B cell (primary cell): ENCODE measurements around the gene TUBGCP4. TPM values are rescaled to one million over a fixed set of nuclear protein-coding genes. Genes with fewer than 3 reads are reported as not detected.
A peak's percentile ranks its signal among the peaks of the same experiment; 100 is the strongest.

Experiments used
- ATAC-seq: fragments of 200-7000 bp; cut with Tn5 transposase; one replicate; pipeline ENCODE4 v1.10.0; 2021; ENCODE audit warnings: low read depth, mild to moderate bottlenecking, moderate number of reproducible peaks, moderate library complexity
- CTCF ChIA-PET: fragments of 350-600 bp; sonication (Branson Sonifier 250); formaldehyde crosslinking; loops from one replicate; lab custom pipeline; 2021; ENCODE audit warnings: antibody characterized with exemption, inconsistent platforms; lab: Charles Lee
- POLR2A ChIA-PET: fragments of 350-600 bp; sonication (Branson Sonifier 250); formaldehyde crosslinking; loops from one replicate; lab custom pipeline; 2021; ENCODE audit warnings: antibody characterized with exemption; lab: Charles Lee
- DNase-seq: peaks from one replicate; pipeline ENCODE4 v3.0.0; 2013
- H2AFZ ChIP-seq: 2 replicates; pipeline ENCODE4 v1.6.1; 2012; ENCODE audit warnings: mild to moderate bottlenecking, low read depth, low read length; ENCODE audit not compliant: insufficient read depth, poor library complexity, severe bottlenecking
- H3K27ac ChIP-seq, 2 donors: 1 replicate in 1 of 2; 2 replicates in 1 of 2; pipeline ENCODE4 v1.5.1; 2012 to 2013; ENCODE audit warnings: low read length in 2 of 2, mild to moderate bottlenecking in 2 of 2, moderate library complexity in 1 of 2
- H3K27me3 ChIP-seq, 4 experiments: fragments of 200-600 bp in 1 of 4; sonication (generic) in 1 of 4; replicated peaks in 1 of 4; 1 replicate in 2 of 4; 2 replicates in 2 of 4; pipeline versions ENCODE4 v1.6.1 to v1.7.0; 2013 to 2016; ENCODE audit warnings: low read length in 3 of 4, mild to moderate bottlenecking in 2 of 4, mixed read lengths in 1 of 4, moderate library complexity in 1 of 4; ENCODE audit not compliant: insufficient read depth in 4 of 4, control insufficient read depth in 3 of 4; ENCODE audit errors: control extremely low read depth in 1 of 4
- H3K36me3 ChIP-seq, 2 experiments: replicated peaks in 1 of 2; 1 replicate in 1 of 2; 2 replicates in 1 of 2; pipeline versions ENCODE4 v1.6.1 to v1.7.1; 2013; ENCODE audit warnings: low read length in 1 of 2; ENCODE audit not compliant: insufficient read depth in 2 of 2, control insufficient read depth in 1 of 2; ENCODE audit errors: control extremely low read depth in 1 of 2, extremely low read depth in 1 of 2
- H3K4me1 ChIP-seq, 2 donors: fragments of 200-600 bp in 1 of 2; sonication (generic) in 1 of 2; 1 replicate in 1 of 2; 2 replicates in 1 of 2; pipeline versions ENCODE4 v1.5.1 to v1.6.1; 2013 to 2017; ENCODE audit warnings: low read length in 2 of 2; ENCODE audit not compliant: control insufficient read depth in 2 of 2, insufficient read depth in 2 of 2
- H3K4me2 ChIP-seq: replicated peaks from 2 replicates; pipeline ENCODE3; 2012; ENCODE audit warnings: mild to moderate bottlenecking, low read depth, low read length; ENCODE audit not compliant: poor library complexity, severe bottlenecking
- H3K4me3 ChIP-seq, 5 experiments: fragments of 200-600 bp in 1 of 5; sonication (generic) in 1 of 5; 1 replicate in 3 of 5; 2 replicates in 2 of 5; pipeline versions ENCODE4 v1.5.1 to v1.7.0; 2011 to 2016; ENCODE audit warnings: low read length in 4 of 5, mild to moderate bottlenecking in 4 of 5, low read depth in 2 of 5, control low read depth in 1 of 5, moderate library complexity in 1 of 5; ENCODE audit not compliant: insufficient read depth in 1 of 5; ENCODE audit errors: control extremely low read depth in 1 of 5, extremely low read depth in 1 of 5
- H3K79me2 ChIP-seq: fragments of 200-600 bp; sonication (generic); one replicate; pipeline ENCODE4 v1.6.0; 2016; ENCODE audit warnings: low read length; ENCODE audit not compliant: control insufficient read depth, insufficient read depth
- H3K9ac ChIP-seq: fragments of 200-600 bp; sonication (generic); 2 replicates; pipeline ENCODE4 v1.6.1; 2017; ENCODE audit warnings: mild to moderate bottlenecking, low read length, moderate library complexity
- H3K9me3 ChIP-seq, 3 donors: one replicate each; pipeline versions ENCODE4 v1.6.1 to v1.7.1; 2013; ENCODE audit warnings: low read length in 2 of 3; ENCODE audit not compliant: control insufficient read depth in 2 of 3, insufficient read depth in 1 of 3; ENCODE audit errors: control extremely low read depth in 1 of 3
- H4K20me1 ChIP-seq: 2 replicates; pipeline ENCODE4 v1.6.0; 2012; ENCODE audit warnings: mild to moderate bottlenecking, low read length; ENCODE audit not compliant: insufficient read depth, control insufficient read depth, poor library complexity, severe bottlenecking
- H3K27ac Mint-ChIP-seq: one replicate; pipeline ENCODE4 v1.8.0; 2021; ENCODE audit warnings: mixed read lengths
- H3K27me3 Mint-ChIP-seq: one replicate; pipeline ENCODE4 v1.8.0; 2021; ENCODE audit warnings: mixed read lengths
- H3K4me1 Mint-ChIP-seq: one replicate; pipeline ENCODE4 v1.8.0; 2021; ENCODE audit warnings: mixed read lengths
- H3K4me3 Mint-ChIP-seq: one replicate; pipeline ENCODE4 v1.8.0; 2021; ENCODE audit warnings: mixed read lengths
- H3K9me3 Mint-ChIP-seq: one replicate; pipeline ENCODE4 v1.8.0; 2022; ENCODE audit warnings: mixed read lengths; ENCODE audit not compliant: insufficient read depth
- EZH2 ChIP-seq: IDR thresholded peaks from 2 replicates; pipeline ENCODE4 v1.6.1; 2012; ENCODE audit warnings: borderline replicate concordance, low read depth, mild to moderate bottlenecking, moderate library complexity, low read length; ENCODE audit not compliant: insufficient read depth, poor library complexity, severe bottlenecking
- WGBS: methylation state at CpG from one replicate; pipeline ENCODE4 v1.1.5; 2013; ENCODE audit warnings: missing lambda C conversion rate; ENCODE audit not compliant: insufficient coverage; 5-methylcytosine and 5-hydroxymethylcytosine counted together
- intact Hi-C: fragments of 100-400 bp; cut with micrococcal nuclease; formaldehyde crosslinking; loops from one replicate; pipeline ENCODE4 v1.10.0; 2022
- polyA plus RNA-seq: library from polyadenylated mRNA; depleted of rRNA; stranded (reverse); fragments of >200 nt; gene quantifications from 2 replicates; pipeline ENCODE4 v1.2.3, GENCODE V29; 2012
- total RNA-seq, 2 donors: library from RNA; stranded (reverse); fragments of 120-200 nt in 1 of 2; gene quantifications; 1 replicate in 1 of 2; 2 replicates in 1 of 2; pipeline versions ENCODE4 v1.2.3 to v1.2.4, GENCODE V29; 2013 to 2022
- TF ChIP-seq, protein P1 (sequence below): fragments of 200-600 bp; IDR thresholded peaks from one replicate; pipeline ENCODE4 v1.8.0; 2022; ENCODE audit warnings: antibody characterized with exemption, mild to moderate bottlenecking

The TUBGCP4 gene
- total and polyA plus RNA-seq, 2 donors (not counting 1 experiment from before 2014, with no cell fraction given), result 10.0 to 31.6 TPM

DNA sequence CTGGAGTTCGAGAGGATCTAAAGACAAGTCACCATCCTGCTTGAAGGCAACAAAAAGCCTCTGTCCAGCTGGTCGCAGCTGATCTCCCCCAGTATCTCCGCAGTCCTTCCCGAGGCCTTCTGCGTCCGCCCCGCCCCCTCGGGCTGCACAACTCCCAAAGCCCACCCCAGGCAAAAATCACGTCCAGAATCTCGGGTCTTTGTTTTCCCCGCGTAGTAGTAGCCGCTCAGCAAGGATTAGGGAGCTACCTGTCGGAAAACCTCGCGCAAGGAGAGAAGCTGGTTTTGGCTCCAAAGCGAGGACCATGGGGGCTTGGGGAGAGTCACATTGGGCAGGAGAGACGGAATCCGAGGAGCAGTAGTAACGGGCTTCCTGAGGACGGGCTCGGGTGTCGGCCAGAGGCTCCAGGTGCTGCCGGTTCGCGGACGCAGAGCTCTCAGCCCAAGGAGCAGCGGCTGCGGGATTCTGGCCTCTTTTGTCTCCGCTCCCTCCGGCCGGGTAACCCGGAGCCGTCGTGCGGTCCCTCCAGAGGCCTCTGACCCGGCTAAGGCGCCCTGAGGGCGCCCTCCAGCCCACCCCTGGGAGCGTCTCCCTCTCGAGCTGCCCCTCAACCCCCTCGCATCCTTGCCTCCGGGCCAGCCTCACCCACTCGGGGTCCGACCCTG is 459 bp upstream of the TUBGCP4 start:
- Histone ChIP-seq H3K27me3 (no peaks in the 10 kb centered on the region), H3K4me2 (peak overlapping the region; percentile 89), H3K9ac (peak overlapping the region; percentile 84), H3K4me1 (peaks cover 29 to 31% of the 10 kb centered on the region in 2 donors), H3K27ac (peak overlapping the region; percentile 43 to 79), H3K4me3 (peak overlapping the region; percentile 59 to 94 (median 83)), H3K9me3 (peaks cover 0 to 3% (median 0%) of the 10 kb centered on the region in 3 donors), H3K79me2 (peaks cover 62% of the 10 kb centered on the region), H4K20me1 (no peaks in the 10 kb centered on the region), H2AFZ (peak overlapping the region; percentile 92), H3K36me3 (peaks cover 0 to 7% of the 10 kb centered on the region in 2 experiments)
- H3K4me1 Mint-ChIP-seq, result peaks cover 58% of the 10 kb centered on the region
- no peak for DNase-seq
- POLR2A ChIA-PET, result no interaction called here
- no peak for ATAC-seq
- intact Hi-C loops, result loop anchor here (2.0 to 5.0 kb wide), 3 partner anchors 40 to 142 kb away; partner anchors contain the start of genes LCMT2 and TP53BP1
- 1% methylated on average over 43 of the region's 45 CpGs for WGBS
- H3K27me3 Mint-ChIP-seq, result no peaks in the 10 kb centered on the region
- CTCF ChIA-PET, result interaction anchor here (1.1 to 2.4 kb wide), 5 partner anchors 8 to 145 kb away, joined by 3 to 11 read pairs (median 4); no protein-coding TSS in a partner anchor
- no peak for TF ChIP-seq EZH2
- TF ChIP-seq, protein P1, sequence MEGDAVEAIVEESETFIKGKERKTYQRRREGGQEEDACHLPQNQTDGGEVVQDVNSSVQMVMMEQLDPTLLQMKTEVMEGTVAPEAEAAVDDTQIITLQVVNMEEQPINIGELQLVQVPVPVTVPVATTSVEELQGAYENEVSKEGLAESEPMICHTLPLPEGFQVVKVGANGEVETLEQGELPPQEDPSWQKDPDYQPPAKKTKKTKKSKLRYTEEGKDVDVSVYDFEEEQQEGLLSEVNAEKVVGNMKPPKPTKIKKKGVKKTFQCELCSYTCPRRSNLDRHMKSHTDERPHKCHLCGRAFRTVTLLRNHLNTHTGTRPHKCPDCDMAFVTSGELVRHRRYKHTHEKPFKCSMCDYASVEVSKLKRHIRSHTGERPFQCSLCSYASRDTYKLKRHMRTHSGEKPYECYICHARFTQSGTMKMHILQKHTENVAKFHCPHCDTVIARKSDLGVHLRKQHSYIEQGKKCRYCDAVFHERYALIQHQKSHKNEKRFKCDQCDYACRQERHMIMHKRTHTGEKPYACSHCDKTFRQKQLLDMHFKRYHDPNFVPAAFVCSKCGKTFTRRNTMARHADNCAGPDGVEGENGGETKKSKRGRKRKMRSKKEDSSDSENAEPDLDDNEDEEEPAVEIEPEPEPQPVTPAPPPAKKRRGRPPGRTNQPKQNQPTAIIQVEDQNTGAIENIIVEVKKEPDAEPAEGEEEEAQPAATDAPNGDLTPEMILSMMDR, result no peak
- H3K27ac Mint-ChIP-seq, result peak overlapping the region; percentile 92
- H3K9me3 Mint-ChIP-seq, result no peaks in the 10 kb centered on the region
- H3K4me3 Mint-ChIP-seq, result peak overlapping the region; percentile 94
